Lower lobe of right lung (tissue), 2 donors: ENCODE data around the gene TTLL6. TPM values are rescaled to one million over a fixed set of nuclear protein-coding genes. Genes with fewer than 3 reads are reported as not detected.

Source experiments
- ATAC-seq, 2 donors: fragments of 200-7000 bp; cut with Tn5 transposase; one replicate each; pipeline ENCODE4 v1.9.1; 2020 to 2022; ENCODE audit warnings: mild to moderate bottlenecking in 2 of 2, moderate library complexity in 2 of 2
- DNase-seq: peaks from one replicate; pipeline ENCODE4 v3.0.0-alpha.2; 2020
- H3K27ac ChIP-seq: fragments of 200-600 bp; one replicate; pipeline ENCODE4 v1.8.0; 2022
- H3K27me3 ChIP-seq: fragments of 200-600 bp; one replicate; pipeline ENCODE4 v1.8.0; 2022; ENCODE audit warnings: low read depth
- H3K36me3 ChIP-seq: fragments of 200-600 bp; one replicate; pipeline ENCODE4 v1.8.0; 2022; ENCODE audit warnings: mild to moderate bottlenecking
- H3K4me1 ChIP-seq: fragments of 200-600 bp; one replicate; pipeline ENCODE4 v1.8.0; 2022
- H3K4me3 ChIP-seq: fragments of 200-600 bp; one replicate; pipeline ENCODE4 v1.8.0; 2022; ENCODE audit warnings: mild to moderate bottlenecking
- H3K9me3 ChIP-seq: fragments of 200-600 bp; one replicate; pipeline ENCODE4 v1.8.0; 2022
- CTCF ChIP-seq: fragments of 200-600 bp; IDR thresholded peaks from one replicate; pipeline ENCODE4 v1.8.0; 2022; ENCODE audit warnings: antibody characterized with exemption, mild to moderate bottlenecking
- intact Hi-C: fragments of 100-400 bp; cut with DNase I; formaldehyde crosslinking; loops from one replicate; pipeline ENCODE4 v1.11.0; 2022
- total RNA-seq: library from RNA; stranded (reverse); fragmentation: NEBNext Ultra II Directional; extraction: Animal tissue kit (Norgen Biotek cat#: 25700); gene quantifications from one replicate; pipeline ENCODE4 v1.2.1, GENCODE V29; 2021
- donor health status: DM: no; HTN: yes; CAD: no; lungs with severe emphysema.

Gene TTLL6
- total RNA-seq, 1 donor from 2014 or later: 2.7 TPM

DNA sequence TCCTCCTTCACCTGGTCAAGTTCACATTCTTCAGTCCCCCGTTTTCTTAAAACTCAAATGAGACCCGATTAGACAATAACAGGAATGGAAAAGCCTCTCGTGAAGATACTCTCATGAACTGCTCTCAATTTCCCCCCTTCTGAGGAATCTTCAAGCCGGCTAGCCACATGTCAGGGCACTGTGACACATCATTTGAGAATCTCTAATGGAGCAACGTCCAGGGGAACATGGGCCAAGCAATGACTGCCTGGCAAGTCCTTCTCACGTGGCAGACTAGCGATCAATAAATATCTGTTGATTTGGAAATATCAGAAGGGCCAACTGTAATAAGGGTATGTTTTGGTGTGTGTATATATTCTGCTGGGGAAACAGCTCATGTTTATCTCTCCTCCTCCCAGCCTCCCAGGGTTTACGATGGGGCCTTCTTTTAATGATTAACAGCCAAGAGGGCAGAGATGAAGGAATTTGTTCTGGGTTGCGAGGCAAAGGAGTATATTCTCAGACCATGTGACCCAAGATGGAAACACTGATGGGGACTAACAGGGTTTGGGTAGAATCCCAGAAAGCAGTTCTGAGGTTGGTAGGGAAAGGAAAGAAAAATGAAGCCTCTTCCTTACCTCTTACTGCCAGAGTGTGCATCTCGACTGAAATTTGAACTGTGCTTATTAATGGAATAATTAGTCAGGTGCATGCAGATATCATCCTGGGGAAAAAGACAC is 21.4 kb downstream of the TTLL6 start:
- Histone ChIP-seq H3K27me3 (no peaks in the 10 kb centered on the region), H3K27ac (no peak overlapping the region), H3K4me1 (peaks cover 13% of the 10 kb centered on the region), H3K9me3 (no peaks in the 10 kb centered on the region), H3K4me3 (no peak overlapping the region), H3K36me3 (no peaks in the 10 kb centered on the region)
- DNase-seq (no peak), ATAC-seq (no peak)
- intact Hi-C loops: no loop called here
- TF ChIP-seq CTCF: no peak

GRCh38 chr17:48792033-48792798 is 24.8 kb downstream of the TTLL6 start:
- Histone ChIP-seq H3K27ac (no peak overlapping the region), H3K9me3 (no peaks in the 10 kb centered on the region), H3K4me1 (peaks cover 9% of the 10 kb centered on the region), H3K36me3 (no peaks in the 10 kb centered on the region), H3K4me3 (no peak overlapping the region), H3K27me3 (peaks cover 8% of the 10 kb centered on the region)
- DNase-seq: no peak
- intact Hi-C loops: no loop called here
- no peak for ATAC-seq
- no peak for TF ChIP-seq CTCF

- intact Hi-C loops: no loop called here
- Histone ChIP-seq H3K36me3 (no peaks in the 10 kb centered on the region), H3K27me3 (peaks cover 8% of the 10 kb centered on the region), H3K4me1 (peaks cover 9% of the 10 kb centered on the region), H3K27ac (no peak overlapping the region), H3K9me3 (no peaks in the 10 kb centered on the region), H3K4me3 (no peak overlapping the region)
- peak; percentile 62 for DNase-seq
- peak; percentile 78 for TF ChIP-seq CTCF
- peak; percentile 87 to 91 for ATAC-seq
Measured at GRCh38 chr17:48791128-48792032, 25.6 kb downstream of the TTLL6 start.

DNA sequence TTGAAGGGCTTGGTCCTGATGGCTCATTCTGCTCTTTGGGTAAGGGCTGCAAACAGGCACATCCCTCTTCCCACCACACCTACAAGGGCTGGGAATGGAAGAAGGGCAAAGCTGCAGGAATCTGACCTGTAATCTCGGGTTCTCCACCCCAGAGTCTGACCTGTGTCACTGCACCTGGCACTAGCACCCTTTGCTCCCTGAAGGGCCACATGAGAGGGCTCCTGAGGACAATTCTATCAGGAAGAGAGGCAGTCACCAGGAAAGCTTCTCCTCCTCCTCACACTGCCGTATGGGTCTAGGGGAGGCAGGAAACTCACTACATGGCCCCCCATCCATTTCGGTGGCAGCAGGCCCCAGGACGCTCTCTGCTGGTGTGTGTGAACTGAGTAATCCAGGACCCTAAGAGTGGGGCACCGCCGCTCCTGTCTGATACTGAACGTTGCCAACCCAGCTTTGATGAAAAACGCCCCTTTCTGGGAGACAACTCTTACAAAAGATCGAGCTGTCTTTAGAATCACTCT is 26.4 kb downstream of the TTLL6 start:
- no peaks in the 10 kb centered on the region for H3K36me3 ChIP-seq
- H3K27ac ChIP-seq: no peak overlapping the region
- peaks cover 8% of the 10 kb centered on the region for H3K27me3 ChIP-seq
- intact Hi-C loops: no loop called here
- DNase-seq (no peak), ATAC-seq (peak in 1 of 2 donors; percentile 31)
- peaks cover 9% of the 10 kb centered on the region for H3K4me1 ChIP-seq
- H3K4me3 ChIP-seq: no peak overlapping the region
- H3K9me3 ChIP-seq: no peaks in the 10 kb centered on the region
- TF ChIP-seq CTCF: no peak

GRCh38 chr17:48787828-48788227 is 29.2 kb downstream of the TTLL6 start:
- no peaks in the 10 kb centered on the region for H3K36me3 ChIP-seq
- TF ChIP-seq CTCF: no peak
- peaks cover 9% of the 10 kb centered on the region for H3K4me1 ChIP-seq
- no peak overlapping the region for H3K4me3 ChIP-seq
- DNase-seq (no peak), ATAC-seq (no peak)
- intact Hi-C loops: no loop called here
- no peak overlapping the region for H3K27ac ChIP-seq
- H3K27me3 ChIP-seq: peaks cover 8% of the 10 kb centered on the region
- no peaks in the 10 kb centered on the region for H3K9me3 ChIP-seq
